Breast epithelium (tissue), 3 donors: Measurements from ENCODE around the gene PHACTR3.

Experiments used
- POLR2A ChIP-seq: fragments of 450-650 bp; IDR thresholded peaks from one replicate; pipeline ENCODE4 v1.6.1; 2016; ENCODE audit warnings: antibody characterized with exemption, mild to moderate bottlenecking, moderate library complexity
- POLR2AphosphoS5 ChIP-seq, 3 donors: sonication (generic); formaldehyde crosslinking; IDR thresholded peaks; one replicate each; pipeline ENCODE4 v1.6.1; 2017; ENCODE audit warnings: antibody characterized with exemption in 3 of 3

DNA sequence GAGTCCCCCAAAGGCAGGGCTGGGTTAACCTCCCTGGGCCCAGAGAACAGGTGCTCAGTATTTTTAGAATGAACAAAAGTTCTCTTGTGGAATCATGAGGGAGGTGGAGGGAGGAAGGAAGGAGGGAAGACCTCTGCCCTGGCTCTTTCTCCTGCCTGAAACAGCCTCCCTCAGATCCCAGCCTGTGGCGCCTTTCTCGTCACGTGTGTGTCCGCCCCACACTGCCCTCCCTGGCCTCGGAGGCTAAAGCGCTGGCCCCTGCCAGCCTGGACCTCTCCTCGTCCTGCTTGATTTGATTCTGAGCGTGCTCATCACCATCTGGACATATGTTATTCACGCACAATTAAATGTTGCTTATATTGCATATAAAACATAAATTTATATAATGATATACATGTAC is 40.9 kb downstream of the PHACTR3 start:
- TF ChIP-seq POLR2AphosphoS5 (IDR thresholded peaks at IDR 0.05) (no peak), POLR2A (no peak)
